GM12875 (cell line): ENCODE results near the gene VWCE.

Source experiments
- H3K4me3 ChIP-seq: one replicate; pipeline ENCODE4 v1.5.1; 2011; ENCODE audit warnings: low read depth, low read length, control low read depth
- TF ChIP-seq, protein P1 (sequence below): IDR thresholded peaks from 2 replicates; pipeline ENCODE4 v1.5.1; 2011; ENCODE audit warnings: low read depth, mild to moderate bottlenecking, control low read depth, inconsistent platforms, low read length, moderate library complexity, borderline replicate concordance; ENCODE audit not compliant: insufficient read depth

Gene VWCE

DNA sequence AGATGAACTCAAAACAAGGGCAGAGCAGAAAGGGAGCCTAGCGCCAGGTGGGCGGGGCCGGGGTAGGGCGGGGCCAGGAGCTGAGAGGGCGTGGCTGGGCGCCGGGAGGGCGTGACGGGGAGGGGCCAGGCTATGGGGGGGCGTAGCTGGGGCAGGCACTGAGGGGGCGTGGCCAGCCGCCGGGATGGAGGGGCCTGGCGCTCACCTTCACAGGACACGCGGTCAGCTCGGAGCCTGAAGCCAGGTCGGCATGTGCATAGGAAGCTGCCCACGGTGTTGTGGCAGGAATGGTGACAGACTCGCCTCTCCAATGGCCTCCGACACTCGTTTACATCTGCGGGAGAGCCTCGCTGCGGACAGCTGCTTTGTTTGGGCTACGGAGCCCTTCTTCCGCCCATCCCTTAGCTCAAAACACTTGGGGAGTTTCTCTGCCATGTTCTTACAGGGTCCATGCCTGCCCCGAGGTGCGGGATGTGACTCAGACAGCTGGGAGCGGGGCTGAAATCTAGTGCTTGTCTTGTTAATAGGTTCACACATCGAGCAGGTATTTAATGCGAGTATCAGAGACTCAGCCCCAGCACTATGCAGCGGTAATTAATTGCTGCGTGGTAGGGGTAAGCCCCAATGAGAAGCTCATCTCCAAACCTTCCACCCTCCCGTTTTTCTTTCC, 13.4 kb downstream of the VWCE start:
- no peak overlapping the region for H3K4me3 ChIP-seq
- TF ChIP-seq, protein P1, sequence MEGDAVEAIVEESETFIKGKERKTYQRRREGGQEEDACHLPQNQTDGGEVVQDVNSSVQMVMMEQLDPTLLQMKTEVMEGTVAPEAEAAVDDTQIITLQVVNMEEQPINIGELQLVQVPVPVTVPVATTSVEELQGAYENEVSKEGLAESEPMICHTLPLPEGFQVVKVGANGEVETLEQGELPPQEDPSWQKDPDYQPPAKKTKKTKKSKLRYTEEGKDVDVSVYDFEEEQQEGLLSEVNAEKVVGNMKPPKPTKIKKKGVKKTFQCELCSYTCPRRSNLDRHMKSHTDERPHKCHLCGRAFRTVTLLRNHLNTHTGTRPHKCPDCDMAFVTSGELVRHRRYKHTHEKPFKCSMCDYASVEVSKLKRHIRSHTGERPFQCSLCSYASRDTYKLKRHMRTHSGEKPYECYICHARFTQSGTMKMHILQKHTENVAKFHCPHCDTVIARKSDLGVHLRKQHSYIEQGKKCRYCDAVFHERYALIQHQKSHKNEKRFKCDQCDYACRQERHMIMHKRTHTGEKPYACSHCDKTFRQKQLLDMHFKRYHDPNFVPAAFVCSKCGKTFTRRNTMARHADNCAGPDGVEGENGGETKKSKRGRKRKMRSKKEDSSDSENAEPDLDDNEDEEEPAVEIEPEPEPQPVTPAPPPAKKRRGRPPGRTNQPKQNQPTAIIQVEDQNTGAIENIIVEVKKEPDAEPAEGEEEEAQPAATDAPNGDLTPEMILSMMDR = no peak

DNA sequence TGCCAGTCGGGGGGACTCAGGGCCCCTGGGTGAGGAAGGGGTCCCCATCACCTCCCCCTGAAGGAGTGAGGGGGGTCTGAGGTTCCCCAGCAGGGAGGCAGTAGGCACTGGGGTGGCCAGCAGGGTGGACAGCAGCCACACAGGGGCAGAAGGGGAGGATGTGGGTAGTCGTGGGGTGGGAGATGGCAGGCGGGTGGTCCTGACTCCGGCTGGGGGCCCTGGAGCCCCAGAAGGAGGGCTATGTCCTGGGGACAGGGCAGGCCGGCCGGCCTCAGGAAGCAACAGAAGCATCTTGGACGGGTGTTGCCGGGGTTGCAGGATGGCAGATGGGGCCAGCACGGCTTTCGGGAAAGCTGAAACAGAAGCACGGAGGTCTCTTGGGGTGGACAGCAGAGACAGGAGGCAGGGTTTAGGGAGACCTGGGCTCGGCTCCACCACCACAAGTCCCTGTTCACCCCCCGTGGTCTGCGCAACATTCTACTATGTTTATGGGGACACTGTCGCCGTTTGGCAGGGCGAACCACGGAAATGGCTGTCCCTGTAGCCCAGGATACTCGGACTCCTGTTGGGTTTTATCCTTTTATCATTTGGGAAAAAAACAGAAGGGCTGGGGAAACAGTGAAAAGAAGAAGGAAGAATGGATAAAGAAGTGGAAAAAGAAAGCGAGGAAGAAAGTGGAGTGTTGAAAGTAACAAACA, 14.1 kb downstream of the VWCE start:
- no peak overlapping the region for H3K4me3 ChIP-seq
- TF ChIP-seq, protein P1 = no peak

DNA sequence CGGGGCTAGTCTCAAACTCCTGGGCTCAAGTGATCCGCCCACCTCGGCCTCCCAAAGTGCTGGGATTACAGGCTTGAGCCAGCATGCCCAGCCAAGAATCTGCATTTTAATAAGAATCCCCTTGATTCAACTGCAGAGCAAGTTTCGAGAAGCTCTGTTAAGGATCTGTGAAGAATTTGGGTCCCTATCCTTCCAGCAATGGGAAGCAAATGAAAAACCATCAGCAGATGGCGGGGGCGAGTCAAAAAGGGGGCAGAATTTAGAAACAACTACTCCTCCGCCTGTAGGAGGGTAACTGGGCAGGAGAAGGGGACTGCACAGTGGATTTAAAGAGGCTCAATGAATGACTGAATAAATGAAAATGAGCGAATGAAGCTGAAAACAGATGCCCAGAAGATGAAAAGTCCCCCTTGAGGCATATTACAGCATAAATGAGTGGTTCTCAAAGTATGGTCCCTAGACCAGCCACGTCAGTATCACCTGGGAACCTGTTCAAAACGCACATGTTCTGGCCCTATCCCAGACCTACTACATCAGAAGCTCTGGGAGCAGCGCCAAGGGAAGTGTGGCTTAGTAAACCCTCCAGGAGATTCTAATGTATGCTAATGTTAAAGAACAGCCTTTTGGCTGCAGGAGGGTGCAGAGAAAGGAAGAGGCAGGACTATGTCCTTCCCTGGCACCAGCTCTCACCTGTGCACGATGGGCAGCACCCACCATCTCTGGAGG, 15.0 kb downstream of the VWCE start:
- TF ChIP-seq, protein P1 = no peak
- H3K4me3 ChIP-seq = no peak overlapping the region

DNA sequence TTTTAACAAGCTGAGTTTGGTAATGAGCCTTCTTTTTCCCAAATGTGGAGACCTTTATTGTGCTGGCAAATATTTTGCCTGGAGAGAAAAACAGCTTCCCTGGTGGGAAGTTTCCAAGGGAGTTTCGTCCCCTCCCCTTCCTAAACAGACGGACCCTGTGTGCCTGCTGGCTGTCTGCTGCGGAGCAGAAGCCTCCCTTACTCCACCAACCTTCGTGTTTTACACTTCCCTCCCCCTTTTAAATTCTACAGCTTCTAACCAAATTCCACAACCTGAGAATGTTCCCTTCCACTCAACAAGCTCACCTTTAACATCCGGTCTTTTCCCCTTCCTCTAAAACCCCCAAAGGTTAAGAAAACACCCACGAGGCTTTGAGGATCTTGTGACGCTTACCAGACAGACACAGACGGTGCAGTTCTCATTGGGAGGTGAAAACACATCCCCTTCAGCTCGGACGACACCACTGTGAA, 17.1 kb downstream of the VWCE start:
- no peak overlapping the region for H3K4me3 ChIP-seq
- TF ChIP-seq, protein P1 = no peak

DNA sequence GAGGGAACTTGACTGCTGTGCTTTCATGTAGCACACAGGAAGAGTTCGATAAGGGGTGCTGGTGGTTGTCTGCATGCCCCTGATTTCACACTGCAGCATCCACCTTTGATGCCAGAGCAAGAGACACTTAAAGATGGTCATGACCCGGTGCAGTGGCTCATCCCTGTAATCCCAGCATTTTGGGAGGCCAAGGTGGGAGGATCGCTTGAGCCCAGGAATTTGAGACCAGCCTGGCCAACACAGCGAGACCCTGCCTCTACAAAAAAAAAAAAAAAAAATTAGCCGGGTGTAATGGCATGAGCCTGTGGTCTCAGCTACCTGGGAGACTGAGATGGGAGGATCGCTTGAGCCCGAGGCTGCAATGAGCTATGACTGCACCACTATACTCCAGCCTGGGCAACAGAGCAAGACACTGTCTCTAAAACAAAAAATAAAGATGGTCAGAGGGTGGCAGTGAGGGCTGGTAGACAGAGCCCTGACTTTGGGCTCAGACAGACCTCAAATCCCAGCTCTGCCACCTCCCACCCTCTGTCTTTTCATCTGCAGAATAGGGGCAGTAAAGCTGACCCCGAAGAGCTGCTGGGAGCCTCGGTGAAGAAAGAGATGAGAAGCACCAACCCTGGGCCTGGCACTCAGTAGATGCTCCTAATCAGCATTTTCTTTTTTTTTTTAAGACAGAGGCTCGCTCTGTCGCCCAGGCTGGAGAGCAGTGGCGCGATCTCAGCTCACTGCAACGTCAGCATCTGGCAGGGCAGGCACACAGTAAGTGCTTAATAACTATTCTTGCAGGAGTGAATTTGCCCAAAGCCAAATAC, 17.7 kb downstream of the VWCE start:
- no peak overlapping the region for H3K4me3 ChIP-seq
- TF ChIP-seq, protein P1 = no peak

DNA sequence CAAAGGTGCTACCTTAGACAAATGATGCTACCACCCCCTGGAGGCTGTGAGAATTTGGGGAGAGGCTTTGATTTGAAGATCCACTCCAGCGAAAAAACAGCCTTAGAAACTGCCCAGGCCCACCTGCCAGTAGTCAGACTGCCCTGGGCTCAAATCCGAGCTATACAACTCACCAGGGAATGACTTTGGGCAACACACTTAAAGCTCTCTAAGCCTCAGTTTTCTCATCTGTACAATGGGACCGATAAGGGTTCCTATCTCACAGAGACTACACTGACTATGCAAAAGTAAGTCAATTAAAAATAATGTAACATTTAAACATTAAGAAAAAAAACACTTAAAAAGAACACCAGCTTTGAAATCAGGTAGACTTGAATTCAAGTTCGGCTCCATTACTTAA, 19.9 kb downstream of the VWCE start:
- H3K4me3 ChIP-seq = no peak overlapping the region
- TF ChIP-seq, protein P1 = no peak
